Measurements from ENCODE around the gene LRRC46. TPM values are rescaled to one million over a fixed set of nuclear protein-coding genes. Genes with fewer than 3 reads are reported as not detected.

The LRRC46 gene, protein sequence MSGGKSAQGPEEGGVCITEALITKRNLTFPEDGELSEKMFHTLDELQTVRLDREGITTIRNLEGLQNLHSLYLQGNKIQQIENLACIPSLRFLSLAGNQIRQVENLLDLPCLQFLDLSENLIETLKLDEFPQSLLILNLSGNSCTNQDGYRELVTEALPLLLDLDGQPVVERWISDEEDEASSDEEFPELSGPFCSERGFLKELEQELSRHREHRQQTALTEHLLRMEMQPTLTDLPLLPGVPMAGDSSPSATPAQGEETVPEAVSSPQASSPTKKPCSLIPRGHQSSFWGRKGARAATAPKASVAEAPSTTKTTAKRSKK
- not detected for total RNA-seq

- no peaks in the 10 kb centered on the region for H3K27me3 ChIP-seq (ENCODE audit: control insufficient read depth in 3 of 3, insufficient read depth in 3 of 3, low read length in 3 of 3)
- H3K27ac ChIP-seq (ENCODE audit: low read depth, low read length): peak within 1 kb of the TSS; percentile 63
- H3K4me3 ChIP-seq (ENCODE audit: low read length in 3 of 3): peak within 1 kb of the TSS; percentile 88 to 100 (median 98)
- peak within 1 kb of the TSS; percentile 77 to 95 (median 83) for H3K9ac ChIP-seq (ENCODE audit: low read depth in 1 of 3, low read length in 3 of 3)
- H3K36me3 ChIP-seq (ENCODE audit: control insufficient read depth in 3 of 3, insufficient read depth in 3 of 3, low read length in 3 of 3): peaks cover 21 to 28% (median 28%) of the 10 kb centered on the region in 3 donors
- no peaks in the 10 kb centered on the region for H3K9me3 ChIP-seq (ENCODE audit: control insufficient read depth in 3 of 3, low read length in 3 of 3)
- H3K4me1 ChIP-seq (ENCODE audit: control insufficient read depth in 3 of 3, insufficient read depth in 3 of 3, low read length in 3 of 3): peaks cover 20 to 31% (median 22%) of the 10 kb centered on the region in 3 donors
Measured at GRCh38 chr17:47831003-47831933, at the start of gene LRRC46, which contains the start of gene MRPL10. Gene LRRC46, plus strand, starts transcription at chr17:47831670. Its CDS starts 320 bp downstream, at chr17:47831990. Gene MRPL10, minus strand, starts transcription at chr17:47831541. Its CDS starts 30 bp downstream, at chr17:47831511.

GRCh38 chr17:47785538-47786123, 45.8 kb upstream of the LRRC46 start:
- Histone ChIP-seq H3K9ac (ENCODE audit: low read depth in 1 of 3, low read length in 3 of 3) (no peak overlapping the region), H3K27me3 (ENCODE audit: control insufficient read depth in 3 of 3, insufficient read depth in 3 of 3, low read length in 3 of 3) (peaks cover 17 to 42% (median 34%) of the 10 kb centered on the region in 3 donors), H3K9me3 (ENCODE audit: control insufficient read depth in 3 of 3, low read length in 3 of 3) (no peaks in the 10 kb centered on the region), H3K36me3 (ENCODE audit: control insufficient read depth in 3 of 3, insufficient read depth in 3 of 3, low read length in 3 of 3) (no peaks in the 10 kb centered on the region), H3K27ac (ENCODE audit: low read depth, low read length) (no peak overlapping the region), H3K4me3 (ENCODE audit: low read length in 3 of 3) (no peak overlapping the region), H3K4me1 (ENCODE audit: control insufficient read depth in 3 of 3, insufficient read depth in 3 of 3, low read length in 3 of 3) (peaks cover 0 to 9% (median 3%) of the 10 kb centered on the region in 3 donors)

- no peaks in the 10 kb centered on the region for H3K9me3 ChIP-seq (ENCODE audit: control insufficient read depth in 3 of 3, low read length in 3 of 3)
- H3K9ac ChIP-seq (ENCODE audit: low read depth in 1 of 3, low read length in 3 of 3): peak overlapping the region in 1 of 3 donors; percentile 45
- H3K27ac ChIP-seq (ENCODE audit: low read depth, low read length): no peak overlapping the region
- peaks cover 0 to 9% (median 3%) of the 10 kb centered on the region in 3 donors for H3K4me1 ChIP-seq (ENCODE audit: control insufficient read depth in 3 of 3, insufficient read depth in 3 of 3, low read length in 3 of 3)
- no peaks in the 10 kb centered on the region for H3K36me3 ChIP-seq (ENCODE audit: control insufficient read depth in 3 of 3, insufficient read depth in 3 of 3, low read length in 3 of 3)
- peaks cover 38 to 44% (median 39%) of the 10 kb centered on the region in 3 donors for H3K27me3 ChIP-seq (ENCODE audit: control insufficient read depth in 3 of 3, insufficient read depth in 3 of 3, low read length in 3 of 3)
- peak overlapping the region in 2 of 3 donors; percentile 42 to 46 for H3K4me3 ChIP-seq (ENCODE audit: low read length in 3 of 3)
Measured at GRCh38 chr17:47789611-47790561, 41.6 kb upstream of the LRRC46 start.

GRCh38 chr17:47791025-47791424, 40.4 kb upstream of the LRRC46 start:
- H3K4me1 ChIP-seq (ENCODE audit: control insufficient read depth in 3 of 3, insufficient read depth in 3 of 3, low read length in 3 of 3): peaks cover 0 to 9% (median 3%) of the 10 kb centered on the region in 3 donors
- no peaks in the 10 kb centered on the region for H3K36me3 ChIP-seq (ENCODE audit: control insufficient read depth in 3 of 3, insufficient read depth in 3 of 3, low read length in 3 of 3)
- no peak overlapping the region for H3K27ac ChIP-seq (ENCODE audit: low read depth, low read length)
- no peak overlapping the region for H3K4me3 ChIP-seq (ENCODE audit: low read length in 3 of 3)
- H3K27me3 ChIP-seq (ENCODE audit: control insufficient read depth in 3 of 3, insufficient read depth in 3 of 3, low read length in 3 of 3): peaks cover 35 to 38% (median 37%) of the 10 kb centered on the region in 3 donors
- no peaks in the 10 kb centered on the region for H3K9me3 ChIP-seq (ENCODE audit: control insufficient read depth in 3 of 3, low read length in 3 of 3)
- no peak overlapping the region for H3K9ac ChIP-seq (ENCODE audit: low read depth in 1 of 3, low read length in 3 of 3)

DNA sequence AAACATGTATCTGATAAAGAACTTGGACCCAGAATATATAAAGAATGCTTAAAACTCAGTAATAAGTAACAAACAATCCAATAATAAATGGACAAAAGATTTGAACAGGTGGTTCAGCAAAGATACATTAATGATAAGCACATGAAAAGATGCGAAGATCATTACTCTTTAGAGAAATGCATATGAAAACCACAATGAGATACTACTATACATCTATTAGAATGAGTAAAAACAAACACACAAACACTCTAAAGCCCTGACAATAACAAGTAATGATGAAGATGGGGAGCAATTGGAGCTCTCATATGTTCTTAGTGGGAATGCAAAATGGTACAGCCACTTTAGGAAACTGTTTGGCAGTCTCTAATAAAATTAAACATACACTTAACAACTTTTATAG, 39.0 kb upstream of the LRRC46 start:
- H3K9ac ChIP-seq (ENCODE audit: low read depth in 1 of 3, low read length in 3 of 3): no peak overlapping the region
- H3K27ac ChIP-seq (ENCODE audit: low read depth, low read length): no peak overlapping the region
- no peaks in the 10 kb centered on the region for H3K36me3 ChIP-seq (ENCODE audit: control insufficient read depth in 3 of 3, insufficient read depth in 3 of 3, low read length in 3 of 3)
- H3K4me1 ChIP-seq (ENCODE audit: control insufficient read depth in 3 of 3, insufficient read depth in 3 of 3, low read length in 3 of 3): peaks cover 0 to 9% (median 3%) of the 10 kb centered on the region in 3 donors
- H3K27me3 ChIP-seq (ENCODE audit: control insufficient read depth in 3 of 3, insufficient read depth in 3 of 3, low read length in 3 of 3): peaks cover 34 to 38% (median 35%) of the 10 kb centered on the region in 3 donors
- H3K4me3 ChIP-seq (ENCODE audit: low read length in 3 of 3): no peak overlapping the region
- no peaks in the 10 kb centered on the region for H3K9me3 ChIP-seq (ENCODE audit: control insufficient read depth in 3 of 3, low read length in 3 of 3)

DNA sequence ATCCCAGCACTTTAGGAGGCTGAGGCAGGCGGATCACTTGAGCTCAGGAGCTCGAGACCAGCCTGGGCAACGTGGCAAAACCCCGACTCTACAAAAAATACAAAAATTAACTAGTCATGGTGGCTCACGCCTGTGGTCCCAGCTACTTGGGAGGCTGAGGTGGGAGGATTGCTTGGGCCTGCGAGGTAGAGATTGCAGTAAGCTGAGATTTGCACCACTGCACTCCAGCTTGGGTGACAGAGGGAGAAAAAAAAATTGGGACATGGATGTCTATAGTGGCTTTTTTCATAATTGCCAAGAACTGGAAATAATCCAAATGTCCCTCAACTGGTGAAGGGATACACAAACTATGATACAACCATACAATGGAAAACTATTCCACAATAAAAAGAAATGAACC, 38.5 kb upstream of the LRRC46 start:
- Histone ChIP-seq H3K9ac (ENCODE audit: low read depth in 1 of 3, low read length in 3 of 3) (no peak overlapping the region), H3K4me3 (ENCODE audit: low read length in 3 of 3) (no peak overlapping the region), H3K36me3 (ENCODE audit: control insufficient read depth in 3 of 3, insufficient read depth in 3 of 3, low read length in 3 of 3) (no peaks in the 10 kb centered on the region), H3K27ac (ENCODE audit: low read depth, low read length) (no peak overlapping the region), H3K4me1 (ENCODE audit: control insufficient read depth in 3 of 3, insufficient read depth in 3 of 3, low read length in 3 of 3) (peaks cover 0 to 9% (median 3%) of the 10 kb centered on the region in 3 donors), H3K9me3 (ENCODE audit: control insufficient read depth in 3 of 3, low read length in 3 of 3) (no peaks in the 10 kb centered on the region), H3K27me3 (ENCODE audit: control insufficient read depth in 3 of 3, insufficient read depth in 3 of 3, low read length in 3 of 3) (peaks cover 29 to 38% (median 30%) of the 10 kb centered on the region in 3 donors)

- no peak overlapping the region for H3K27ac ChIP-seq (ENCODE audit: low read depth, low read length)
- no peak overlapping the region for H3K9ac ChIP-seq (ENCODE audit: low read depth in 1 of 3, low read length in 3 of 3)
- no peaks in the 10 kb centered on the region for H3K4me1 ChIP-seq (ENCODE audit: control insufficient read depth in 3 of 3, insufficient read depth in 3 of 3, low read length in 3 of 3)
- H3K36me3 ChIP-seq (ENCODE audit: control insufficient read depth in 3 of 3, insufficient read depth in 3 of 3, low read length in 3 of 3): no peaks in the 10 kb centered on the region
- H3K27me3 ChIP-seq (ENCODE audit: control insufficient read depth in 3 of 3, insufficient read depth in 3 of 3, low read length in 3 of 3): peaks cover 4 to 12% (median 7%) of the 10 kb centered on the region in 3 donors
- no peak overlapping the region for H3K4me3 ChIP-seq (ENCODE audit: low read length in 3 of 3)
- H3K9me3 ChIP-seq (ENCODE audit: control insufficient read depth in 3 of 3, low read length in 3 of 3): no peaks in the 10 kb centered on the region
Measured at GRCh38 chr17:47797797-47798196, 33.7 kb upstream of the LRRC46 start.

GRCh38 chr17:47800686-47801085, 30.8 kb upstream of the LRRC46 start:
- H3K9me3 ChIP-seq (ENCODE audit: control insufficient read depth in 3 of 3, low read length in 3 of 3): no peaks in the 10 kb centered on the region
- no peak overlapping the region for H3K4me3 ChIP-seq (ENCODE audit: low read length in 3 of 3)
- peaks cover 3 to 8% (median 4%) of the 10 kb centered on the region in 3 donors for H3K4me1 ChIP-seq (ENCODE audit: control insufficient read depth in 3 of 3, insufficient read depth in 3 of 3, low read length in 3 of 3)
- no peaks in the 10 kb centered on the region for H3K27me3 ChIP-seq (ENCODE audit: control insufficient read depth in 3 of 3, insufficient read depth in 3 of 3, low read length in 3 of 3)
- no peaks in the 10 kb centered on the region for H3K36me3 ChIP-seq (ENCODE audit: control insufficient read depth in 3 of 3, insufficient read depth in 3 of 3, low read length in 3 of 3)
- no peak overlapping the region for H3K27ac ChIP-seq (ENCODE audit: low read depth, low read length)
- no peak overlapping the region for H3K9ac ChIP-seq (ENCODE audit: low read depth in 1 of 3, low read length in 3 of 3)

All from skeletal muscle tissue (tissue), 4 donors.